ENCODE measurements around the gene TBC1D1.

TBC1D1 gene

GRCh38 chr4:38149997-38150671, 259.2 kb downstream of the TBC1D1 start:
- TF ChIP-seq CTCF (IDR thresholded peaks at IDR 0.05; ENCODE audit: insufficient read depth, low read length, poor library complexity, severe bottlenecking) = no peak
- Histone ChIP-seq H3K36me3 (ENCODE audit: control insufficient read depth, insufficient read depth, low read length) (no peaks in the 10 kb centered on the region), H3K4me3 (replicated peaks; ENCODE audit: low read depth, low read length) (no peak overlapping the region), H3K27me3 (replicated peaks; ENCODE audit: control insufficient read depth, insufficient read depth, low read length) (no peaks in the 10 kb centered on the region)
- DNase-seq (ENCODE audit: extremely low read depth, insufficient read length) = no peak

- TF ChIP-seq CTCF (IDR thresholded peaks at IDR 0.05; ENCODE audit: insufficient read depth, low read length, poor library complexity, severe bottlenecking) = no peak
- Histone ChIP-seq H3K4me3 (replicated peaks; ENCODE audit: low read depth, low read length) (no peak overlapping the region), H3K36me3 (ENCODE audit: control insufficient read depth, insufficient read depth, low read length) (no peaks in the 10 kb centered on the region), H3K27me3 (replicated peaks; ENCODE audit: control insufficient read depth, insufficient read depth, low read length) (no peaks in the 10 kb centered on the region)
- DNase-seq (ENCODE audit: extremely low read depth, insufficient read length) = no peak
These were observed 259.9 kb downstream of the TBC1D1 start for GRCh38 chr4:38150766-38151165.

- no peak for DNase-seq (ENCODE audit: extremely low read depth, insufficient read length)
- Histone ChIP-seq H3K4me3 (replicated peaks; ENCODE audit: low read depth, low read length) (no peak overlapping the region), H3K27me3 (replicated peaks; ENCODE audit: control insufficient read depth, insufficient read depth, low read length) (no peaks in the 10 kb centered on the region), H3K36me3 (ENCODE audit: control insufficient read depth, insufficient read depth, low read length) (no peaks in the 10 kb centered on the region)
- TF ChIP-seq CTCF (IDR thresholded peaks at IDR 0.05; ENCODE audit: insufficient read depth, low read length, poor library complexity, severe bottlenecking) = no peak
These were observed 261.0 kb downstream of the TBC1D1 start for GRCh38 chr4:38151873-38152272.

GRCh38 chr4:38152305-38152704, 261.4 kb downstream of the TBC1D1 start:
- no peaks in the 10 kb centered on the region for H3K27me3 ChIP-seq (replicated peaks; ENCODE audit: control insufficient read depth, insufficient read depth, low read length)
- no peaks in the 10 kb centered on the region for H3K36me3 ChIP-seq (ENCODE audit: control insufficient read depth, insufficient read depth, low read length)

GRCh38 chr4:38152721-38153386, 262.0 kb downstream of the TBC1D1 start:
- no peaks in the 10 kb centered on the region for H3K36me3 ChIP-seq (ENCODE audit: control insufficient read depth, insufficient read depth, low read length)
- H3K27me3 ChIP-seq (replicated peaks; ENCODE audit: control insufficient read depth, insufficient read depth, low read length) = no peaks in the 10 kb centered on the region
- no peak for DNase-seq (ENCODE audit: extremely low read depth, insufficient read length)
- TF ChIP-seq CTCF (IDR thresholded peaks at IDR 0.05; ENCODE audit: insufficient read depth, low read length, poor library complexity, severe bottlenecking) = no peak
- H3K4me3 ChIP-seq (replicated peaks; ENCODE audit: low read depth, low read length) = no peak overlapping the region

More at GRCh38 chr4:38152305-38152704, 261.4 kb downstream of the TBC1D1 start:
- no peak overlapping the region for H3K4me3 ChIP-seq (replicated peaks; ENCODE audit: low read depth, low read length)
- TF ChIP-seq CTCF (IDR thresholded peaks at IDR 0.05; ENCODE audit: insufficient read depth, low read length, poor library complexity, severe bottlenecking) = no peak
- DNase-seq (ENCODE audit: extremely low read depth, insufficient read length) = no peak
